ES-I3 (cell line): ENCODE results near the gene TRABD.

Source experiments
- H3K36me3 ChIP-seq: 2 replicates; pipeline ENCODE4 v1.6.1; 2013; ENCODE audit warnings: mild to moderate bottlenecking, low read length, control low read depth, moderate library complexity; ENCODE audit not compliant: insufficient read depth
- H3K4me1 ChIP-seq: 2 replicates; pipeline ENCODE4 v1.6.1; 2013; ENCODE audit warnings: mild to moderate bottlenecking, control low read depth, low read length; ENCODE audit not compliant: insufficient read depth
- H3K9ac ChIP-seq: 2 replicates; pipeline ENCODE4 v1.6.1; 2013; ENCODE audit warnings: low read depth, mild to moderate bottlenecking, low read length, moderate library complexity
- H3K9me3 ChIP-seq: 2 replicates; pipeline ENCODE4 v1.6.1; 2013; ENCODE audit warnings: mild to moderate bottlenecking, low read length, moderate library complexity; ENCODE audit not compliant: control insufficient read depth, insufficient read depth

TRABD gene

DNA sequence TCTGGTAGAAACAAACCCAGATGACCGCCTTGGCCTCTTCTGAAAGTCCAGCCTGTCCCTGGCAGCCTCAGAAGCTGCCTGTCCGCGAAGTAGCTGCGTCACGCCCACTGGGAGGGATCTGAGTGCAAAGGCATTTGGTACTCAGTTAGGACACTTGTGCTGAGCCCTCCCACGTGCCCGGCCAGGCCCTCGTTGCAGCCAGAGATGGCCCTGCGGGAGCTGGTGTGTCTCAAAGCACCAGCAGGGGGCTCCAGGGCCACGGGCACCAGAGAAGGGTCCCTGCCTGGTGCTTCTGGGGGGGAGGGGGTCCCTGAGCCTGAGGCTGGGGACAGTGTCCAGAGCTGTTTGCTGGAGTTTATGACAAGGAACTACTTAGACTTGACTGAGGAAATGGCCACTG, 20.9 kb downstream of the TRABD start:
- Histone ChIP-seq H3K4me1 (no peaks in the 10 kb centered on the region), H3K36me3 (peaks cover 10% of the 10 kb centered on the region; the same call in 1 of the 2 replicates)

GRCh38 chr22:50207383-50208140, 21.8 kb downstream of the TRABD start:
- Histone ChIP-seq H3K9me3 (no peaks in the 10 kb centered on the region), H3K4me1 (no peaks in the 10 kb centered on the region), H3K9ac (no peak overlapping the region), H3K36me3 (peaks cover 15% of the 10 kb centered on the region; the same call in 1 of the 2 replicates)

More for the DNA sequence above, 20.9 kb downstream of the TRABD start:
- Histone ChIP-seq H3K9me3 (no peaks in the 10 kb centered on the region), H3K9ac (no peak overlapping the region)

DNA sequence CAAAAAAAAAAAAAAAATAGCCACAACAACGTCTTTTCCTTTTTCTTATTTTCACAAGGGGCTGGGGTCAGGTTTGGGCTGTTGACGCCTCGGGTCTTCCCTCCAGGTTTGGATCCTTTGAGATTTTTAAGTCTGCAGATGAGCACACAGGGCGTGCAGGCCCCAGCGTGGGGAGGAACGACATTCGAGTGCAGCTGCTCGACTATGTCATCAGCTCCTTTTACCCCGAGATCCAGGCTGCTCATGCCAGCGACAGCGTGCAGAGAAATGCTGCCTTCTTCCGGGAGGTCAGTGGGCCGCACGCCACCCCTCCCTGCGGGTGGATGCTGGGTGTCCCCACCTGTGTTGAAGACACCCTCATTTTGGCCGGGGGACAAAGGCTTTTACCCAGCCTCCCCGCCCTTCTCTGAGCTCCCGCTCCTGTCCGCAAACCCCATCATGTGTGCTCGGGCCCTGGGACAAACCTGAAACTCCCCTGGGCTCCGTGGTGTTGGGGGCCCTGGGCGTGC, 22.8 kb downstream of the TRABD start:
- Histone ChIP-seq H3K36me3 (peaks cover 15% of the 10 kb centered on the region; the same call in 1 of the 2 replicates), H3K4me1 (no peaks in the 10 kb centered on the region)

GRCh38 chr22:50208939-50209892, 23.5 kb downstream of the TRABD start:
- H3K4me1 ChIP-seq = no peaks in the 10 kb centered on the region
- H3K9ac ChIP-seq = no peak overlapping the region
- peaks cover 15% of the 10 kb centered on the region; the same call in 1 of the 2 replicates for H3K36me3 ChIP-seq
- no peaks in the 10 kb centered on the region for H3K9me3 ChIP-seq

More for the DNA sequence above, 22.8 kb downstream of the TRABD start:
- no peaks in the 10 kb centered on the region for H3K9me3 ChIP-seq
- H3K9ac ChIP-seq = no peak overlapping the region

GRCh38 chr22:50209893-50210292, 24.2 kb downstream of the TRABD start:
- Histone ChIP-seq H3K36me3 (peaks cover 15% of the 10 kb centered on the region; the same call in 1 of the 2 replicates), H3K4me1 (no peaks in the 10 kb centered on the region), H3K9me3 (no peaks in the 10 kb centered on the region), H3K9ac (no peak overlapping the region)

DNA sequence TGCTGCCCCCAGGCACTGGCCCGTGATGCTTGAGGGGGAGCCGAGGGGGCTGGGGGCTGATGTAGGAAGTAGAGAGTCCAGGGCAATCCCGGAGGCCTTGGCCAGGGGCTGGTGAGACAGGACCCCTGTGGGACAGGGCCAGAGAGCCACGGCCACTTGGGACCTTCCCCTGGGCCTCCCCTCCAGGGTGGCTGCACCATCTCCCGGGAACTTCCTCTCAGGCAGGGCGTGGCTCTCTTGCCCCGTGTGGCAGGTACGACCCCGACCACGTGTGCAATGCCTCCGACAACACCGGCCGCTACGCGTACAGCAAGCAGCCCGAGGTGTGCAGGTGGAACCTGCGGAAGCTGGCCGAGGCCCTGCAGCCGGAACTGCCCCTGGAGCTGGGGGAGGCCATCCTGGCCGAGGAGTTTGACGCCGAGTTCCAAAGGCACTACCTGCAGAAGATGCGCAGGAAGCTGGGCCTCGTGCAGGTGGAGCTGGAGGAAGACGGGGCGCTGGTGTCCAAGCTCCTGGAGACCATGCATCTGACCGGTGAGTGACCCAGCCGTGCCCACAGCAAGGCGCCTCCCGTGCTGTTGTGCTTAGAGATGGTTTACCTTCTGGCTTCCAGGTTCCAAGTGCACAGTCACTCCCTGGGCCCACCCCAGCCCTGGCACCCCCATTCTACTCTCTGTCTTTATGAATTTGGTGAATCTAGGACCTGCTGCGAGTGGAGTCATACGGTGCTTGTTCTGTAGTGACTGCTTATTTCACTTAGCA, 24.8 kb downstream of the TRABD start:
- H3K9me3 ChIP-seq = no peaks in the 10 kb centered on the region
- H3K9ac ChIP-seq = no peak overlapping the region
- peaks cover 15% of the 10 kb centered on the region; the same call in 1 of the 2 replicates for H3K36me3 ChIP-seq
- no peaks in the 10 kb centered on the region for H3K4me1 ChIP-seq

DNA sequence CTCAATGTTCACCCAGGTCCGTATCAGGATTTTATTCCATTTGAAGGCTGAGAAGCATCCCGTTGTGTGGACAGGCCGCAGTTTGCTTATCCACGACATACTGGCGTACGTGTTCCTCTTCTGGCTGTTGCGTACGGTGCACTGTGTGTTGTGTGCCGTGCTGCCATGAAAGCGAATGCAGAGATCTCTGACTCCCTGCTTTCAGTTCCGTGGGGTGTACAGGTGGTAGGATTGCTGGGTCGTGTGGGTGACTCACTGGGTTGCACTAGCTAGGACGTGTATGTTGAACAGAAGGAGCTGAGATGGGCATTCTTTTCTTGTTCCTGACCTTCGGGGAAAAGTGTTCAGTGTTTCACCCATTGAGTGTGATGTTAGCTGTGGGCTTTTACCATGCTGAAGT, 25.4 kb downstream of the TRABD start:
- no peaks in the 10 kb centered on the region for H3K4me1 ChIP-seq
- H3K36me3 ChIP-seq = peaks cover 15% of the 10 kb centered on the region; the same call in 1 of the 2 replicates
- H3K9me3 ChIP-seq = no peaks in the 10 kb centered on the region
- no peak overlapping the region for H3K9ac ChIP-seq

DNA sequence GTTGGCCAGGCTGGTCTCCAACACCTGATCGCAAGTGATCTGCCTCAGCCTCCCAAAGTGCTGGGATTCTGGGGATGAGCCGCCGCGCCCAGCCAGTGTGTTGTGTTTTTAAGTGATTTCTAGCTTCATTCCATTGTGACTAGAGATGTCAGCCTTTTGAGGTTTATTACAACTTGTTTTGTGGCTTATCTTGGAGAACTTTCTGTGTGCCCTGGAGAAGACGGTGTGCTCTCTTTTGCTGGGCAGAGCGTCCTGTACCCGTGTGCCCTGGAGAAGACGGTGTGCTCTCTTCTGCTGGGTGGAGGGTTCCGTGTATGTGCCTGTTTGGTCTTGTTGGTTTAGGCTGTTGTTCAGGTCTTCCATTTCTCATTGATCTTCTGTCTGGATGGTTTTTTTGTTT, 27.6 kb downstream of the TRABD start:
- Histone ChIP-seq H3K4me1 (no peaks in the 10 kb centered on the region), H3K36me3 (peaks cover 15% of the 10 kb centered on the region; the same call in 1 of the 2 replicates), H3K9ac (no peak overlapping the region), H3K9me3 (no peaks in the 10 kb centered on the region)

DNA sequence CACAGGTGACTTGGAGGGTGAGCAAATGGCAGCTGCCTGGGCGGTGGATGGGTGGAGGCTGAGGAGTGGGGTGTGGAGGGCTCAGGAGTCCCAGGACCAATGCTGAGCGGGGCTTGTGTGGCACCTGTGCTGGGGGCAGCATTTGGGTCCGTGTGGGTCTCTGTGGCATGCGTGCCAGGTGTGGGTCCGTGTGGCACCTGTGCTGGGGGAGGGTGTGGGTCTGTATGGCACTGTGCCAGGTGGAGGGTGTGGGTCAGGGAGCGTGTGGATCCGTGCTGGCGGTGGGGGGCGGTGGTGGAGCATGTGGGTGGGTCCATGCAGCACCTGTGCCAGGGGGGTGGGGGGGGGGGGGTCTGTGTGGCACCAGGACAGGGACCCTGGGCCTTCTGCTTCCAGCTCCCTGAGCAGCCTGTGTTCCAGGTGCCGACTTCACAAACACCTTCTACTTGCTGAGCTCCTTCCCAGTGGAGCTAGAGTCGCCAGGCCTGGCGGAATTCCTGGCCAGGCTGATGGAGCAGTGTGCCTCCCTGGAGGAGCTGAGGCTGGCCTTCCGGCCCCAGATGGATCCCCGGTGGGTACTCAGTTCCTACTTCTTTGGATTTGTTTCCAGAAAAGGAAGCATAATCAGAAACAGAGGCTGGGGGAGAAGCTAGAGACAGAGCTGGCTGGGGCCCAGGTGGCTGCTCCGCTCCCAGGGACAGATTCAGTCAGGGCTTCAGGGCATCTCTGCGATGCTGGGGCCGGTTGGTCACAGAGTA, 29.8 kb downstream of the TRABD start:
- H3K36me3 ChIP-seq = peaks cover 18% of the 10 kb centered on the region
- H3K9ac ChIP-seq = no peak overlapping the region
- no peaks in the 10 kb centered on the region for H3K9me3 ChIP-seq
- H3K4me1 ChIP-seq = no peaks in the 10 kb centered on the region

GRCh38 chr22:50216055-50216683, 30.5 kb downstream of the TRABD start:
- H3K9me3 ChIP-seq = no peaks in the 10 kb centered on the region
- H3K36me3 ChIP-seq = peaks cover 12% of the 10 kb centered on the region
- H3K9ac ChIP-seq = no peak overlapping the region
- no peaks in the 10 kb centered on the region for H3K4me1 ChIP-seq

DNA sequence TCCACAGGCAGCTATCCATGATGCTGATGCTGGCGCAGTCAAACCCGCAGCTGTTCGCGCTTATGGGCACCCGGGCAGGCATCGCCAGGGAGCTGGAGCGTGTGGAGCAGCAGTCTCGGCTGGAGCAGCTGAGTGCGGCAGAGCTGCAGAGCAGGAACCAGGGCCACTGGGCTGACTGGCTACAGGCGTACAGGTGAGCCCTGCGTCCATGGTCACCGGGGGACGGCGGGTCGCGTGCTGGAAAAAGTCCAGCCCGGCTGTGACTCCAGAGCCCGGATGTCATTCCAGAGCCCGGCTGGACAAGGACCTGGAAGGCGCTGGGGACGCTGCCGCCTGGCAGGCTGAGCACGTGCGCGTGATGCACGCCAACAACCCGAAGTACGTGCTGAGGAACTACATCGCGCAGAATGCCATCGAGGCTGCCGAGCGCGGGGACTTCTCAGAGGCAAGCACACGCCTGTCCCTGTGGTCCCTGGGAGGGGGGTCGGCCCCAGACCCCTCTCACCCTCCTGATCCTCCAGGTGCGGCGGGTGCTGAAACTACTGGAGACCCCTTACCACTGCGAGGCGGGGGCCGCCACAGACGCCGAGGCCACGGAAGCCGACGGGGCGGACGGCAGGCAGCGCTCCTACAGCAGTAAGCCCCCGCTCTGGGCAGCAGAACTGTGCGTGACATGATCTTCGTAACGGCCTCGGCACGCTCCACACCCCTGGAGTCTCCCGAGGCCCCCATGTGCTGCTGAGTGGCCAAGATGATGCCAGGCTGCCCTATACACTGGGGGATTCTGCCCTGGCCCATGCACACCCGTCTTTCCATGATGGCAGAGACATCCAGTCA, 31.2 kb downstream of the TRABD start:
- H3K9ac ChIP-seq = no peak overlapping the region
- no peaks in the 10 kb centered on the region for H3K4me1 ChIP-seq
- peaks cover 9% of the 10 kb centered on the region for H3K36me3 ChIP-seq
- no peaks in the 10 kb centered on the region for H3K9me3 ChIP-seq

DNA sequence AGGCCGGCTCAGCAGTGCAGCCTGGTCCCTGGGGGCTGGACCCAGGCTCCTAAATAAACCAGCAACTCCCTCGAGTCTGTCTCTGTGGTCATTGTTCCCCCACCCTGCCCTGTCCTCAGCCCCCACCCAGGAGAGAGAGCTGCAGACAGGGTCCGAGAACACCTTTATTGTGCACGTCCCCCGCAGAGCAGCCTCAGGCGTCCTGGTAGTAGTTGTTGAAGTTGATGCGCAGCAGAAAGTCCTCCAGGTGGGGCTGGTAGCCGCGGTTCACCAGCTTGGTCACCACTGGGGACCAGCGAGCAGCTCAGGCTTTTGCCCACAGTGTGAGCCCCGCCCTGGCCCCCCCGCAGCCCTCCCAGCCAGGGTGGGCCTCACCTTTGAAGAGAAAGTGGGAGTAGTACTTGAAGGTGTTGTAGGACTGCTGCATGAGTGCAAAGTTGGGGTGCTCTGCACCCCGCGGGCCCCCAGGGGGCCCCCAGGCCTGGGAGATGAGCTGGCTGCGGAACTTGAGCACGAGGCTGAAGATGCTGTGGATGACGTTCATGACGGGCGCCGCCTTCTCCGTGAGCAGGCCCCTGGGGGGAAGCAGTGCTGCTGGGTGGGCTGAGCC, 31.9 kb downstream of the TRABD start:
- Histone ChIP-seq H3K9me3 (no peaks in the 10 kb centered on the region), H3K36me3 (peaks cover 9% of the 10 kb centered on the region), H3K9ac (no peak overlapping the region), H3K4me1 (no peaks in the 10 kb centered on the region)
